ENCODE data around the gene SERPINA5. TPM values are rescaled to one million over a fixed set of nuclear protein-coding genes. Genes with fewer than 3 reads are reported as not detected.
"Not testable (repeated sequence)": the region's sequence is repeated elsewhere in the genome, so short reads cannot be mapped to it uniquely, and the experiment has no call there.

SERPINA5 gene
- total RNA-seq, 2 experiments from 2014 or later: not detected

DNA sequence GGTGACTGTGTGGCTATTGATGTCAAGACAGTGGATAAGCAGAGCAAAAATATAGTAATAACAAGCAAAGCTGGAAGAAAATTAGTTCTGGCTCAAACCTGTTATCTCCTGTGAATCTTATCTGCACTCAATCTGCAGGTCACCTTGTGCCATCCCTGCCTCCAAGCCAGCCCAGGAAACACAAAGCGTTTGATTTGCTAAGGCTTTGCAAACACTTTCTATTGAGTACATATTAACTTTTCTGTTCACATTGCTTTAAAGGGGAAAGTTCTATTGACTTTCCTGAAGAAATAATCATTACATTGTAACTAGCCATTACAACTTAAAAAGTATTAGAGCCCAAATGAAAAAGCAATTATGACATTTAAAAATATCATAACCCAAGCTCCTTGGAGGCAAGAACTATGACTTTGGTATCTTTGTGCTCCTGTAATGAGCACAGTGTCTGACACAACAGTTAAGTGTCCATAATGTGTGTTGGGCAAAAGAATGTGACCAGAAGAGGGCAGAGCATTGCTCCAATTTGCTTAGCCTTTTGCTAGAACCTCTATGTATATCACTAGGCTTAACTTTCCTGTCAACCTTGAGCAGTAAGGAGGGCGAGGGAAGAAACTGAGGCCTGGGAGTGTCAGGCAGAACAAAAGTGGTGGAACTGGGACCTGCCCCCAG lies 55.7 kb downstream of the SERPINA5 start:
- no peaks in the 10 kb centered on the region for H3K9me3 Mint-ChIP-seq (ENCODE audit: low read depth)
- H3K27ac Mint-ChIP-seq: no peak overlapping the region
- no peak for DNase-seq
- H3K4me1 Mint-ChIP-seq: no peaks in the 10 kb centered on the region
- H3K27me3 Mint-ChIP-seq: no peaks in the 10 kb centered on the region
- no peak for ATAC-seq
- CTCF ChIA-PET: no interaction called here
- H3K36me3 Mint-ChIP-seq: no peaks in the 10 kb centered on the region
- no peak overlapping the region for H3K4me3 Mint-ChIP-seq

DNA sequence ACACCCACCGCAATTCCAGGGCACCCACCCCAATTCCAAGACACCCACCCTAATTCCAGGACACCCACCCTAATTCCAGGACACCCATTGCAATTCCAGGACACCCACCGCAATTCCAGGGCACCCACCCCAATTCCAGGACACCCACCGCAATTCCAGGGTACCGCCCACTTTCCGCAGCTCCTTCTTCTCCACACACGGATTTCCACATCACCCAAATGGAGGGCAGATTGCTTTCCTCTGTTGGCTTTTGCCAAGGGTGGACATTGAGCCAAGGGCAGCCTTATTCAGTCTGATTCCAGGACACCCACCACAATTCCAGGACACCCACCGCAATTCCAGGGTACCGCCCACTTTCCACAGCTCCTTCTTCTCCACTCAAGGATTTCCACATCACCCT lies 56.6 kb downstream of the SERPINA5 start:
- H3K9me3 Mint-ChIP-seq (ENCODE audit: low read depth); H3K27me3 Mint-ChIP-seq; H3K27ac Mint-ChIP-seq: not testable (repeated sequence)

DNA sequence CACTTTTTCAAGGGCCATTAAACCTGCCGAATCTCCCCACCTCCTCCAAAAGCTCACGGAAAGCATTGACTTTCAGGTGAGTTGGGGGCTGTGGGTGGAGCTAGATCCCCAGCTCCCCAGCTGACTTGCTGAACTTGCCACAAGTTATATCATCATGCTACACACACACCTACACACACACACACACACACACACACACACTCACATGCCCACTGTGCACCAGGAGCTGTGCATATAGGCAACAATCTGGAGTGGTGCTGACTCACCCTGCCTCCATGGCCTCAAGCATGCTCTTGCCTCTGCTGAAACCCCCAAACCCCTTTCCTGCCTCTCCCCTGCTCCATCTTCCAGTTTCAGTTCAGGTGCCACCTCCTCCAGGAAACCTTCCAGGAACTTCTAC lies 57.1 kb downstream of the SERPINA5 start:
- no peaks in the 10 kb centered on the region for H3K4me1 Mint-ChIP-seq
- no peak for ATAC-seq
- H3K27ac Mint-ChIP-seq: no peak overlapping the region
- no peaks in the 10 kb centered on the region for H3K9me3 Mint-ChIP-seq (ENCODE audit: low read depth)
- DNase-seq: no peak
- CTCF ChIA-PET: no interaction called here
- no peaks in the 10 kb centered on the region for H3K27me3 Mint-ChIP-seq
- H3K36me3 Mint-ChIP-seq: no peaks in the 10 kb centered on the region
- no peak overlapping the region for H3K4me3 Mint-ChIP-seq

More for the DNA sequence above, 56.6 kb downstream of the SERPINA5 start:
- H3K36me3 Mint-ChIP-seq, ATAC-seq, CTCF ChIA-PET, H3K4me1 Mint-ChIP-seq, H3K4me3 Mint-ChIP-seq, DNase-seq: not testable (repeated sequence)

DNA sequence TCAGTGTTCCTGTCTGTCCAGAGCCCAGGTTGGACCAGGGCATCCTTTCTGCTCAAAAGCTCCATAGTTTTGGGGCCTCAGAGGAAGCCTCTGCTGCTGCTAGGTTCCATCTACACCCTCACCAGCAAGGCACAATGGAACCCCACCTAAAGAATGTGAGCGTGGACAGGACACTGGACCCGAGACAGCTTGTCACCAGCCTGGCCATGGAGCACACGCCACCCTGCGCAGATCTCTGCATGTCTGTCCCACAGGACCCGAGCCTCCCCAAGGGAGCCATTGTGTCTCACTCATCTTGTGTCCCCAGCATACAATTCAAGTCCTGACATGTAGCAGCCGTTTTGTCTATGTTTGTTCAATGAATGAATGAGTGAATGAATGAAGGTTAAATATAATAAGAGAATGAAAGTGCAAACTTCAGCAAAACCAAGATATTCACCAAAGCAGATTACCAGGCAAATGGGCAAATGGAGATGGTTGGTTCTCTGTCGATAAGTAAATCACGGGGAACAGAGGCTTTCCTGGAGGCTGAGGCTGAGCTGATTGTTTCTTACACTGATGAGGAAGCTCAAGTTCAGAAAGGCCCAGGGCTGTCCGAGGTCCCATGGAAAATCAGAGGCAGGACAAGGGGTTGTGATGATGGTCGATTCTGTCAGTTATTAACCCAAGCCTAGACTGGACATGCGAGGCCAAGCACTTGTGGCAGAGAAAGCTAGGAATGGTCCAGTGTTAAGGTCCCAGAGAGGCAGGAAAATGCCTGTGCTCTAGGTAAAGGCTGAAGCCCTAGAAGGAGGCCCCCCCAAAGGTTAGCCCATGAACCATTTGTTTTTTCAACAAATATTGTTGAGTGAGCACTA lies 58.0 kb downstream of the SERPINA5 start:
- Mint-ChIP-seq H3K9me3 (ENCODE audit: low read depth) (no peaks in the 10 kb centered on the region), H3K36me3 (no peaks in the 10 kb centered on the region), H3K4me1 (no peaks in the 10 kb centered on the region), H3K27me3 (no peaks in the 10 kb centered on the region), H3K27ac (no peak overlapping the region), H3K4me3 (no peak overlapping the region)
- no peak for ATAC-seq
- CTCF ChIA-PET: no interaction called here
- no peak for DNase-seq

DNA sequence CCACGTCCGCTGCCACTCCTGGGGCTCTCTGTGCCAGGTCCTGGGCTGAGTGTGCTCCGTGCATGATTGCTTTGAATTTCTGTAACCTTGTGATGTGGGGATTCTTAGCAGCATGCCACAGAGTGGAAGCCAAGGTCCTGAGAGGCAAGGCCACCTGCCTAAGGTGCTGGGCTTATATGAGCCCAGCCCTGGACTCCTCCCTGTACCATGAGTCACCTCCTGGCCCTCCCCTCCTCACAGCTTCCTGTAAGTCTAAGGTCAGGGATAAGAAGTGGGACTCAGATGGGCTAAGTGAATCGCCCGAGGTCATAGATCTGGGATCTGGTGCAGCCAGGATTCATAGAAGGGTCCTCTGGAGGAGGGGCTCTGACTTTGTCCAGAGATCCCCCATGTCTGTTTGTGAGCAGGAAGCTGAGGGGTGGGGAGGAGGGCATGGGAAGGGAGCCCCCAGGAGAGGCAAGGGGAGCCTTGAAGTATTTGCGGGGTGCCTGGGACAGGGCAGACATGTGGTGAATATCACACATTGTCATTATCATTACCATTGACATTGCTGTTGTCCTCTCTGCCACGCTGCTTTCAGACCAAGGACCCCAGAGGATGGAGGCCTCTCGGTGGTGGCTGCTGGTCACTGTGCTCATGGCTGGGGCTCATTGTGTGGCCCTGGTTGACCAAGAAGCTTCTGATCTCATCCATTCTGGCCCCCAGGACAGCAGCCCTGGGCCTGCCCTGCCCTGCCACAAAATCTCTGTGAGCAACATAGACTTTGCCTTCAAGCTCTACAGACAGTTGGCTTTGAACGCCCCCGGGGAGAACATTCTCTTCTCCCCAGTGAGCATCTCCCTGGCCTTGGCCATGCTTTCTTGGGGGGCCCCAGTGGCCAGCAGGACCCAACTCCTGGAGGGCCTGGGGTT lies 59.8 kb downstream of the SERPINA5 start:
- H3K36me3 Mint-ChIP-seq: no peaks in the 10 kb centered on the region
- no peaks in the 10 kb centered on the region for H3K9me3 Mint-ChIP-seq (ENCODE audit: low read depth)
- no peaks in the 10 kb centered on the region for H3K4me1 Mint-ChIP-seq
- H3K27ac Mint-ChIP-seq: no peak overlapping the region
- CTCF ChIA-PET: no interaction called here
- no peaks in the 10 kb centered on the region for H3K27me3 Mint-ChIP-seq
- ATAC-seq (no peak), DNase-seq (no peak)
- no peak overlapping the region for H3K4me3 Mint-ChIP-seq

DNA sequence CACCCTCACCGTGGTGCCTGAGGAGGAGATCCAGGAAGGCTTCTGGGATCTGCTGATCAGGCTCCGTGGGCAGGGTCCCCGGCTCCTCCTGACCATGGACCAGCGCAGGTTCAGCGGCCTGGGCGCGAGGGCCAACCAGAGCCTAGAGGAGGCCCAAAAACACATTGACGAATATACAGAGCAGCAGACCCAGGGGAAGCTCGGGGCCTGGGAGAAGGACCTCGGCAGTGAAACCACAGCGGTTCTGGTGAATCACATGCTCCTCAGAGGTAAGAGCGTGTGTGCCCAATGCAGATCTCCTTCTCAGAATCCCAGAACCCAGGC lies 60.4 kb downstream of the SERPINA5 start:
- Mint-ChIP-seq H3K4me1 (no peaks in the 10 kb centered on the region), H3K4me3 (no peak overlapping the region), H3K36me3 (no peaks in the 10 kb centered on the region), H3K27ac (no peak overlapping the region), H3K9me3 (ENCODE audit: low read depth) (no peaks in the 10 kb centered on the region), H3K27me3 (no peaks in the 10 kb centered on the region)
- ATAC-seq: no peak
- CTCF ChIA-PET: no interaction called here
- no peak for DNase-seq

Other genes starting within 250 kb of the SERPINA5 start
- gene SERPINA2, start 214.7 kb upstream of the SERPINA5 start, total RNA-seq: not detected
- under 1 TPM in 1 of 2 experiments, not detected in 1; 0.49 TPM for gene SERPINA1, start 192.8 kb upstream of the SERPINA5 start, total RNA-seq
- not detected for gene SERPINA11, start 128.6 kb upstream of the SERPINA5 start, total RNA-seq
- gene SERPINA9, start 105.2 kb upstream of the SERPINA5 start, total RNA-seq: not detected
- gene SERPINA12, start 72.0 kb upstream of the SERPINA5 start, total RNA-seq: not detected
- gene SERPINA4, start 20.0 kb upstream of the SERPINA5 start, total RNA-seq: not detected
- gene SERPINA3, start 31.0 kb downstream of the SERPINA5 start, total RNA-seq: not detected
- gene GSC, start 188.7 kb downstream of the SERPINA5 start, total RNA-seq: under 1 TPM in 1 of 2 experiments, not detected in 1; 0.23 TPM